ENCODE data around the gene ETS2. TPM values are rescaled to one million over a fixed set of nuclear protein-coding genes. Genes with fewer than 3 reads are reported as not detected.
A peak's percentile ranks its signal among the peaks of the same experiment; 100 is the strongest.

Gene ETS2
- polyA plus RNA-seq, 1 donor from 2014 or later: 11.6 TPM

GRCh38 chr21:38806942-38807284, 1.2 kb downstream of the ETS2 start:
- H3K4me3 ChIP-seq (ENCODE audit: low read length): peak overlapping the region; percentile 84
- peaks cover 7% of the 10 kb centered on the region for H3K79me2 ChIP-seq (replicated peaks; ENCODE audit: insufficient read depth, low read length)
- no peaks in the 10 kb centered on the region for H3K9me3 ChIP-seq (ENCODE audit: low read length)
- H4K20me1 ChIP-seq (ENCODE audit: insufficient read depth): no peaks in the 10 kb centered on the region
- no peak overlapping the region for H3K27ac ChIP-seq (ENCODE audit: low read length)
- H3K27me3 ChIP-seq (ENCODE audit: insufficient read depth, low read depth, low read length): no peaks in the 10 kb centered on the region
- H3K9me2 ChIP-seq (ENCODE audit: insufficient read depth, low read length): no peaks in the 10 kb centered on the region
- H3K9ac ChIP-seq (ENCODE audit: low read length): peak overlapping the region; percentile 73
- no peak for TF ChIP-seq REST (IDR thresholded peaks at IDR 0.05; ENCODE audit: borderline replicate concordance)
- no peak for TF ChIP-seq EZH2 (IDR thresholded peaks at IDR 0.05; ENCODE audit: borderline replicate concordance, insufficient read depth, low read length, poor library complexity, severe bottlenecking)
- TF ChIP-seq EP300 (conservative IDR thresholded peaks at IDR 0.05; ENCODE audit: poor library complexity, severe bottlenecking): no peak
- no peak for TF ChIP-seq CTCF (IDR thresholded peaks at IDR 0.05; ENCODE audit: poor library complexity, severe bottlenecking)
- TF ChIP-seq SMC3 (conservative IDR thresholded peaks at IDR 0.05; ENCODE audit: poor library complexity): no peak
- no peak for TF ChIP-seq RAD21 (conservative IDR thresholded peaks at IDR 0.05)
- TF ChIP-seq MXI1 (conservative IDR thresholded peaks at IDR 0.05; ENCODE audit: poor library complexity, severe bottlenecking): no peak
- peak overlapping the region; percentile 84 for H3K4me2 ChIP-seq (ENCODE audit: low read length)
- no peak overlapping the region for H2AFZ ChIP-seq (ENCODE audit: low read depth, low read length)
- no peaks in the 10 kb centered on the region for H3K36me3 ChIP-seq (ENCODE audit: insufficient read depth, low read length)
- no peaks in the 10 kb centered on the region for H3F3A ChIP-seq (ENCODE audit: insufficient read depth, low read length, poor library complexity, severe bottlenecking)

- Histone ChIP-seq H3K36me3 (ENCODE audit: insufficient read depth, low read length) (no peaks in the 10 kb centered on the region), H3K27ac (ENCODE audit: low read length) (peak overlapping the region; percentile 27), H2AFZ (ENCODE audit: low read depth, low read length) (no peak overlapping the region), H3K79me2 (replicated peaks; ENCODE audit: insufficient read depth, low read length) (peaks cover 7% of the 10 kb centered on the region), H3K9ac (ENCODE audit: low read length) (peak overlapping the region; percentile 73), H3K9me3 (ENCODE audit: low read length) (no peaks in the 10 kb centered on the region), H4K20me1 (ENCODE audit: insufficient read depth) (no peaks in the 10 kb centered on the region), H3K9me2 (ENCODE audit: insufficient read depth, low read length) (no peaks in the 10 kb centered on the region), H3F3A (ENCODE audit: insufficient read depth, low read length, poor library complexity, severe bottlenecking) (no peaks in the 10 kb centered on the region), H3K4me3 (ENCODE audit: low read length) (peak overlapping the region; percentile 84), H3K27me3 (ENCODE audit: insufficient read depth, low read depth, low read length) (no peaks in the 10 kb centered on the region), H3K4me2 (ENCODE audit: low read length) (peak overlapping the region; percentile 84)
- no peak for TF ChIP-seq MXI1 (conservative IDR thresholded peaks at IDR 0.05; ENCODE audit: poor library complexity, severe bottlenecking)
- no peak for TF ChIP-seq SMC3 (conservative IDR thresholded peaks at IDR 0.05; ENCODE audit: poor library complexity)
- no peak for TF ChIP-seq CTCF (IDR thresholded peaks at IDR 0.05; ENCODE audit: poor library complexity, severe bottlenecking)
- TF ChIP-seq REST (IDR thresholded peaks at IDR 0.05; ENCODE audit: borderline replicate concordance): no peak
- TF ChIP-seq RAD21 (conservative IDR thresholded peaks at IDR 0.05): no peak
- TF ChIP-seq POLR2AphosphoS5 (IDR thresholded peaks at IDR 0.05): no peak
- no peak for TF ChIP-seq EZH2 (IDR thresholded peaks at IDR 0.05; ENCODE audit: borderline replicate concordance, insufficient read depth, low read length, poor library complexity, severe bottlenecking)
- no peak for TF ChIP-seq EP300 (conservative IDR thresholded peaks at IDR 0.05; ENCODE audit: poor library complexity, severe bottlenecking)
These were observed 1.7 kb downstream of the ETS2 start for GRCh38 chr21:38807441-38807871.

Data from neural cell (in vitro differentiated cells).